WTC11 (cell line): ENCODE results near the gene SPACA7. TPM values are rescaled to one million over a fixed set of nuclear protein-coding genes. Genes with fewer than 3 reads are reported as not detected.

Experiments used
- ATAC-seq: fragments of 200-7000 bp; cut with Tn5 transposase; 2 replicates; pipeline ENCODE4 v1.10.0; 2021; ENCODE audit warnings: mild to moderate bottlenecking, moderate library complexity
- CTCF ChIA-PET: fragments of 300-600 bp; sonication (Branson Sonifier 250); formaldehyde crosslinking; loops from one replicate; lab custom pipeline; 2021; ENCODE audit warnings: antibody characterized with exemption; lab: Charles Lee
- POLR2A ChIA-PET: fragments of 350-600 bp; sonication (Branson Sonifier 250); formaldehyde crosslinking; loops from one replicate; lab custom pipeline; 2021; ENCODE audit warnings: antibody characterized with exemption; lab: Charles Lee
- DNase-seq: peaks from one replicate; pipeline ENCODE4 v3.0.0; 2021; ENCODE audit warnings: low spot score
- H3K27ac Mint-ChIP-seq: 2 replicates; pipeline ENCODE4 v1.8.0; 2021; ENCODE audit warnings: mixed read lengths
- H3K27me3 Mint-ChIP-seq: 2 replicates; pipeline ENCODE4 v1.8.0; 2021; ENCODE audit warnings: low read depth, mild to moderate bottlenecking, moderate library complexity, mixed read lengths
- H3K36me3 Mint-ChIP-seq: 2 replicates; pipeline ENCODE4 v1.8.0; 2021; ENCODE audit warnings: mixed read lengths
- H3K4me1 Mint-ChIP-seq: 2 replicates; pipeline ENCODE4 v1.8.0; 2022; ENCODE audit warnings: mixed read lengths
- H3K4me3 Mint-ChIP-seq: 2 replicates; pipeline ENCODE4 v1.8.0; 2021; ENCODE audit warnings: mild to moderate bottlenecking, moderate library complexity, mixed read lengths
- H3K9me3 Mint-ChIP-seq: 2 replicates; pipeline ENCODE4 v1.8.0; 2021; ENCODE audit warnings: mixed read lengths
- CBFB ChIP-seq: sonication (generic); formaldehyde crosslinking; IDR thresholded peaks from 2 replicates; pipeline ENCODE4 v1.8.1; 2022; ENCODE audit warnings: mild to moderate bottlenecking, low read depth, missing genetic modification reagents
- ETV6 ChIP-seq: sonication (generic); formaldehyde crosslinking; IDR thresholded peaks from 2 replicates; pipeline ENCODE4 v1.8.1; 2022; ENCODE audit warnings: mild to moderate bottlenecking, missing genetic modification reagents
- FOXP1 ChIP-seq: sonication (generic); formaldehyde crosslinking; IDR thresholded peaks from 2 replicates; pipeline ENCODE4 v1.8.0; 2022; ENCODE audit warnings: missing genetic modification reagents, mild to moderate bottlenecking, moderate library complexity, borderline replicate concordance
- NFE2L1 ChIP-seq: sonication (generic); formaldehyde crosslinking; IDR thresholded peaks from 2 replicates; pipeline ENCODE4 v1.8.1; 2023; ENCODE audit warnings: missing genetic modification reagents
- NR2C2 ChIP-seq: sonication (generic); formaldehyde crosslinking; IDR thresholded peaks from 2 replicates; pipeline ENCODE4 v1.8.0; 2022; ENCODE audit warnings: mild to moderate bottlenecking, missing genetic modification reagents
- OVOL2 ChIP-seq: fragments of 250-450 bp; sonication (Bioruptor Pico); IDR thresholded peaks from 2 replicates; pipeline ENCODE4 v1.9.0; 2021; ENCODE audit warnings: mild to moderate bottlenecking, borderline replicate concordance
- PRRX2 ChIP-seq: fragments of 250-450 bp; sonication (Bioruptor Pico); IDR thresholded peaks from 2 replicates; pipeline ENCODE4 v1.8.0; 2021; ENCODE audit warnings: mild to moderate bottlenecking
- SP1 ChIP-seq: sonication (generic); formaldehyde crosslinking; conservative IDR thresholded peaks from 2 replicates; pipeline ENCODE4 v1.8.1; 2022; ENCODE audit warnings: missing genetic modification reagents
- ZNF219 ChIP-seq: sonication (generic); formaldehyde crosslinking; IDR thresholded peaks from 2 replicates; pipeline ENCODE4 v1.8.0; 2023; ENCODE audit warnings: missing genetic modification reagents, mild to moderate bottlenecking, borderline replicate concordance
- ZNF423 ChIP-seq: fragments of 250-450 bp; sonication (Bioruptor Pico); IDR thresholded peaks from 2 replicates; pipeline ENCODE4 v2.1.2; 2022; ENCODE audit warnings: mild to moderate bottlenecking, moderate library complexity
- total RNA-seq: library from RNA; stranded (reverse); gene quantifications from 3 replicates; pipeline ENCODE4 v1.2.3, GENCODE V29; 2021
- TF ChIP-seq, protein P1 (sequence below): sonication (generic); formaldehyde crosslinking; conservative IDR thresholded peaks from 2 replicates; pipeline ENCODE4 v1.8.1; 2023; ENCODE audit warnings: mild to moderate bottlenecking, low read depth, missing genetic modification reagents, moderate library complexity
- TF ChIP-seq, protein P2 (sequence below): fragments of 250-450 bp; sonication (Bioruptor Pico); IDR thresholded peaks from 2 replicates; pipeline ENCODE4 v1.8.0; 2021; ENCODE audit warnings: mild to moderate bottlenecking
- TF ChIP-seq, protein P3 (sequence below): sonication (generic); formaldehyde crosslinking; IDR thresholded peaks from 2 replicates; pipeline ENCODE4 v1.8.1; 2022; ENCODE audit warnings: low read depth, missing genetic modification reagents, borderline replicate concordance
- TF ChIP-seq, protein P4 (sequence below): fragments of 250-450 bp; sonication (Bioruptor Pico); IDR thresholded peaks from 2 replicates; pipeline ENCODE4 v2.1.2; 2022; ENCODE audit warnings: mild to moderate bottlenecking, moderate library complexity
- TF ChIP-seq, protein P5 (sequence below): sonication (generic); formaldehyde crosslinking; IDR thresholded peaks from 2 replicates; pipeline ENCODE4 v1.8.1; 2023; ENCODE audit warnings: mild to moderate bottlenecking, moderate library complexity, missing genetic modification reagents

The SPACA7 gene
- total RNA-seq, 1 experiment from 2014 or later, result not detected

DNA sequence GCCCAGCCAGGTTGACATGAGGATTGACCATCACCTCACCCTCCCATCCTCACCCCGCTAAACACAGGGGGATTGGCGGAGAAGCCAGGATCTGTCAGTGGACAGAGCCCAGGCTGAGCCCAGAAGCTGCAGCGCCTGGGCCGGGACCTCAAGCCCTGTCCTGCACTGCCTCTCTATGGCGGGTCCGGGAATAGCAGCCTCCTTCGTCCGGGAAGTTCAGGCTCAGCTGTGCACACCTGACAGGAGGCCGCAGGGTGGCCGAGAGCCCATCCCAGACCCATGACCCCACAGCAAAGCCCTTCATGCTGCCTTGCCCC, 67.8 kb downstream of the SPACA7 start (continued):
- TF ChIP-seq, protein P1, sequence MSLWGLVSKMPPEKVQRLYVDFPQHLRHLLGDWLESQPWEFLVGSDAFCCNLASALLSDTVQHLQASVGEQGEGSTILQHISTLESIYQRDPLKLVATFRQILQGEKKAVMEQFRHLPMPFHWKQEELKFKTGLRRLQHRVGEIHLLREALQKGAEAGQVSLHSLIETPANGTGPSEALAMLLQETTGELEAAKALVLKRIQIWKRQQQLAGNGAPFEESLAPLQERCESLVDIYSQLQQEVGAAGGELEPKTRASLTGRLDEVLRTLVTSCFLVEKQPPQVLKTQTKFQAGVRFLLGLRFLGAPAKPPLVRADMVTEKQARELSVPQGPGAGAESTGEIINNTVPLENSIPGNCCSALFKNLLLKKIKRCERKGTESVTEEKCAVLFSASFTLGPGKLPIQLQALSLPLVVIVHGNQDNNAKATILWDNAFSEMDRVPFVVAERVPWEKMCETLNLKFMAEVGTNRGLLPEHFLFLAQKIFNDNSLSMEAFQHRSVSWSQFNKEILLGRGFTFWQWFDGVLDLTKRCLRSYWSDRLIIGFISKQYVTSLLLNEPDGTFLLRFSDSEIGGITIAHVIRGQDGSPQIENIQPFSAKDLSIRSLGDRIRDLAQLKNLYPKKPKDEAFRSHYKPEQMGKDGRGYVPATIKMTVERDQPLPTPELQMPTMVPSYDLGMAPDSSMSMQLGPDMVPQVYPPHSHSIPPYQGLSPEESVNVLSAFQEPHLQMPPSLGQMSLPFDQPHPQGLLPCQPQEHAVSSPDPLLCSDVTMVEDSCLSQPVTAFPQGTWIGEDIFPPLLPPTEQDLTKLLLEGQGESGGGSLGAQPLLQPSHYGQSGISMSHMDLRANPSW (CRISPR knock-in tag), result no peak
- TF ChIP-seq CBFB (CRISPR knock-in tag) (no peak), SP1 (CRISPR knock-in tag) (0 out of 2 replicates have a peak, but pooled peaks have one; percentile 40), NFE2L1 (CRISPR knock-in tag) (no peak)
- TF ChIP-seq, protein P2, sequence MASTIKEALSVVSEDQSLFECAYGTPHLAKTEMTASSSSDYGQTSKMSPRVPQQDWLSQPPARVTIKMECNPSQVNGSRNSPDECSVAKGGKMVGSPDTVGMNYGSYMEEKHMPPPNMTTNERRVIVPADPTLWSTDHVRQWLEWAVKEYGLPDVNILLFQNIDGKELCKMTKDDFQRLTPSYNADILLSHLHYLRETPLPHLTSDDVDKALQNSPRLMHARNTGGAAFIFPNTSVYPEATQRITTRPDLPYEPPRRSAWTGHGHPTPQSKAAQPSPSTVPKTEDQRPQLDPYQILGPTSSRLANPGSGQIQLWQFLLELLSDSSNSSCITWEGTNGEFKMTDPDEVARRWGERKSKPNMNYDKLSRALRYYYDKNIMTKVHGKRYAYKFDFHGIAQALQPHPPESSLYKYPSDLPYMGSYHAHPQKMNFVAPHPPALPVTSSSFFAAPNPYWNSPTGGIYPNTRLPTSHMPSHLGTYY, result no peak
- TF ChIP-seq, protein P3, sequence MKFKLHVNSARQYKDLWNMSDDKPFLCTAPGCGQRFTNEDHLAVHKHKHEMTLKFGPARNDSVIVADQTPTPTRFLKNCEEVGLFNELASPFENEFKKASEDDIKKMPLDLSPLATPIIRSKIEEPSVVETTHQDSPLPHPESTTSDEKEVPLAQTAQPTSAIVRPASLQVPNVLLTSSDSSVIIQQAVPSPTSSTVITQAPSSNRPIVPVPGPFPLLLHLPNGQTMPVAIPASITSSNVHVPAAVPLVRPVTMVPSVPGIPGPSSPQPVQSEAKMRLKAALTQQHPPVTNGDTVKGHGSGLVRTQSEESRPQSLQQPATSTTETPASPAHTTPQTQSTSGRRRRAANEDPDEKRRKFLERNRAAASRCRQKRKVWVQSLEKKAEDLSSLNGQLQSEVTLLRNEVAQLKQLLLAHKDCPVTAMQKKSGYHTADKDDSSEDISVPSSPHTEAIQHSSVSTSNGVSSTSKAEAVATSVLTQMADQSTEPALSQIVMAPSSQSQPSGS (CRISPR knock-in tag), result no peak
- TF ChIP-seq, protein P4, sequence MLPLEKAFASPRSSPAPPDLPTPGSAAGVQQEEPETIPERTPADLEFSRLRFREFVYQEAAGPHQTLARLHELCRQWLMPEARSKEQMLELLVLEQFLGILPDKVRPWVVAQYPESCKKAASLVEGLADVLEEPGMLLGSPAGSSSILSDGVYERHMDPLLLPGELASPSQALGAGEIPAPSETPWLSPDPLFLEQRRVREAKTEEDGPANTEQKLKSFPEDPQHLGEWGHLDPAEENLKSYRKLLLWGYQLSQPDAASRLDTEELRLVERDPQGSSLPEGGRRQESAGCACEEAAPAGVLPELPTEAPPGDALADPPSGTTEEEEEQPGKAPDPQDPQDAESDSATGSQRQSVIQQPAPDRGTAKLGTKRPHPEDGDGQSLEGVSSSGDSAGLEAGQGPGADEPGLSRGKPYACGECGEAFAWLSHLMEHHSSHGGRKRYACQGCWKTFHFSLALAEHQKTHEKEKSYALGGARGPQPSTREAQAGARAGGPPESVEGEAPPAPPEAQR, result no peak

DNA sequence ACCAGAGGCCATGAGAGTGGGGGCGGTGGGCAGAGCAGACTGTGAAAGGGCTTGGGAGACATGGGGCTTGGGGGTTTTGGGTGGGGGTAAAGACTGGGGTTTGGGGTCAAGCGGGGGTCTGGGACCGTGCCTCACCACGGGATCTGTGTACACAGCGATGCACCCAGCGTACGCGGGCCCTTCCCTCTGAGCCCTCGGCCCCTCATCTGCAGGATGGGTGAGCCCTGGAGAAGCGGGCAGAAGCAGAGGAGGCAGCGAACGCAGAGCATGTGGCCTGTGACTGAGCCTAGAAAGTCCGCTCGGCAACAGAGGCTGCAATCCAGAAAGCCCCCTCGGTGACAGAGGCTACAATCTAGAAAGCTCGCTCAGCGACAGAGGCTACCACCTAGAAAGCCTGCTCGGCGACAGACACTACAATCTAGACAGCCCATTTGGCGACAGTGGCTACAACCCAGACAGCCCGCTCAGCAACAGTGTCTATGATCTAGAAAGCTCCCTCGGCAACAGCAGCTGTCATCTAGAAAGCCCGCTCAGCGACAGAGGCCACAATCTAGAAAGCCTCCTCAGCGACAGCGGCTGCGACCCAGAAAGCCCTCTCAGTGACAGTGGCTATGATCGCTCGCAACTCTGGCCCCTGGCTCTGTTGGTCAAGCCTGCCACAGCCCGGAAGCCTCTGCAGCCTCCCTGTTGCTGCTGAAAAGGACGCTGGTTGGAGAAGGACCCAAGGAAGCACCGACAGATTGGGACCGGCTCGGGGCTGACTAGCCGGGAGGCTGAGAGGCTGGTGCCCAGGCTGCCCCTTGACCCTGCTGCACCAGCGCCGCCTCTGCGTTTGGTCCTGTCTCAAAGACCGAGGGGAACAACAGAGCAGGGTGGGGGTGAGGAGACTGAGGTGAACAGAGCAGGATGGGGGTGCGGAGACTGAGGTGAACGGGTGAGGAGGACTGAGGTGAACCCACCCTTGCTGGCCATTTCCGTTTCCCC, 68.6 kb downstream of the SPACA7 start:
- Mint-ChIP-seq H3K4me1 (peaks cover 10% of the 10 kb centered on the region), H3K27ac (no peak overlapping the region), H3K9me3 (peaks cover 2% of the 10 kb centered on the region; the same call in 1 of the 2 replicates), H3K27me3 (peaks cover 12% of the 10 kb centered on the region), H3K36me3 (no peaks in the 10 kb centered on the region), H3K4me3 (no peak overlapping the region)
- TF ChIP-seq, protein P5, sequence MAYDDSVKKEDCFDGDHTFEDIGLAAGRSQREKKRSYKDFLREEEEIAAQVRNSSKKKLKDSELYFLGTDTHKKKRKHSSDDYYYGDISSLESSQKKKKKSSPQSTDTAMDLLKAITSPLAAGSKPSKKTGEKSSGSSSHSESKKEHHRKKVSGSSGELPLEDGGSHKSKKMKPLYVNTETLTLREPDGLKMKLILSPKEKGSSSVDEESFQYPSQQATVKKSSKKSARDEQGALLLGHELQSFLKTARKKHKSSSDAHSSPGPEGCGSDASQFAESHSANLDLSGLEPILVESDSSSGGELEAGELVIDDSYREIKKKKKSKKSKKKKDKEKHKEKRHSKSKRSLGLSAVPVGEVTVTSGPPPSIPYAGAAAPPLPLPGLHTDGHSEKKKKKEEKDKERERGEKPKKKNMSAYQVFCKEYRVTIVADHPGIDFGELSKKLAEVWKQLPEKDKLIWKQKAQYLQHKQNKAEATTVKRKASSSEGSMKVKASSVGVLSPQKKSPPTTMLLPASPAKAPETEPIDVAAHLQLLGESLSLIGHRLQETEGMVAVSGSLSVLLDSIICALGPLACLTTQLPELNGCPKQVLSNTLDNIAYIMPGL, result 0 out of 2 replicates have a peak, but pooled peaks have one; percentile 22
- no peak for TF ChIP-seq ZNF219 (CRISPR knock-in tag)
- ChIA-PET CTCF (interaction anchor here (0.6 to 4.0 kb wide), 39 partner anchors 10 to 1016 kb away, joined by 3 to 63 read pairs (median 5); partner anchors contain the start of gene SOX1), POLR2A (interaction anchor here (1.1 to 1.3 kb wide), 2 partner anchors 185 to 372 kb away, joined by 3 to 4 read pairs; no protein-coding TSS in a partner anchor)
- ATAC-seq (no peak), DNase-seq (no peak)

DNA sequence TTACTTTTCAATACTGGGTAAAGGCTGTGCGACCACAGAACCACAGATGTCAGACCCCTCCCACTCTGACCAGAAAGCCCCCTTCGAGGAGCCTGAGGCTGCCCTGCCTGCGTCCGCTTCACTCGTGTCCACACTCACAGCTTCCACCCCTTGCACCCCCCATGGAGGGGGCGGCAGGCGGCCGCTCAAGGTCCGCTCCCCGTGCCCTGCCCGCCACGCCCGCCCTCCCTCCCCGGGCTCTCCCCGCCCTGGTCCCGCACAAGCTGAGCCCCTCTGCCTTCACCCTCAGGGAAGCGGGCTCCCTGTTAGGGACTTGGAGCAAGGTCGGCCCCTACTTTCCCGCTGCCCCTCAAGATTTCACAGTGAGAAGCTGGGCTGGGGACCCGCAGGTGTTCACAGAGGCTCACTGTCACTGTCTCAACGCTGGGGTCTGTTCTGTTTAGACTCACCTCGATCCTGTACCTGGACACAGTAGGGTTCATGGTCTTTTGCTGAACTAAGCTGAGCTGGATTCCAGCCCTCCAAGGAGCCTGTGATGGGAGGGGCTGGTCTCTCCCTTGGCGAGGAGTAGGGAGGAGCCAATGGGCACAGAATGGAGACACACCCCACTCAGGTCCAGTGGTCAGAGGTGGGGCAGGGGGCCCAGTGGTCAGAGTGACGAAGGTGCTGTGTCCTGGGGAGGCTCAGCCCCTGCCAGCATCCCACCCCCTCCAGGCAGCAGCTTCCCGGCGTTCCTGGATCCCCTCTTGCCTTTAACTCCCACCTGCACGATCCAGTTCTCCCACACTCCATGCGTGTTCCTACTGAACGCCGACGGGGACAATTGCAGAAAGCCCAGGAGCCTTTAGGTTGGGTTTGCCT, 69.5 kb downstream of the SPACA7 start:
- no peak overlapping the region for H3K27ac Mint-ChIP-seq
- ChIA-PET CTCF (interaction anchor here (1.1 to 4.0 kb wide), 2 partner anchors 383 to 971 kb away, joined by 5 to 63 read pairs; no protein-coding TSS in a partner anchor), POLR2A (no interaction called here)
- DNase-seq (no peak), ATAC-seq (no peak)
- no peaks in the 10 kb centered on the region for H3K9me3 Mint-ChIP-seq
- peaks cover 10% of the 10 kb centered on the region for H3K4me1 Mint-ChIP-seq
- peaks cover 12% of the 10 kb centered on the region for H3K27me3 Mint-ChIP-seq
- TF ChIP-seq NR2C2 (no peak), ETV6 (no peak), FOXP1 (CRISPR knock-in tag) (no peak), ZNF423 (CRISPR knock-in tag) (no peak), OVOL2 (CRISPR knock-in tag) (no peak), PRRX2 (CRISPR knock-in tag) (no peak)
- TF ChIP-seq, protein P5, result no peak
- no peaks in the 10 kb centered on the region for H3K36me3 Mint-ChIP-seq
- H3K4me3 Mint-ChIP-seq, result no peak overlapping the region
